Hepatocyte (in vitro differentiated cells): ENCODE measurements around the gene CMTM8.

Experiments
- CTCF ChIP-seq: fragments of 200-600 bp; sonication (generic); IDR thresholded peaks from 2 replicates; pipeline ENCODE4 v1.5.1; 2016; ENCODE audit warnings: antibody characterized with exemption, mild to moderate bottlenecking; ENCODE audit not compliant: poor library complexity
- EZH2 ChIP-seq: fragments of 200-600 bp; sonication (generic); IDR thresholded peaks from 2 replicates; pipeline ENCODE4 v1.6.1; 2016; ENCODE audit warnings: antibody characterized with exemption, mild to moderate bottlenecking, borderline replicate concordance
- EZH2phosphoT487 ChIP-seq: fragments of 200-600 bp; sonication (generic); IDR thresholded peaks from one replicate; pipeline ENCODE4 v1.6.1; 2018; ENCODE audit warnings: antibody characterized with exemption, mild to moderate bottlenecking, low read depth, moderate library complexity; ENCODE audit not compliant: unreplicated experiment, severe bottlenecking

GRCh38 chr3:32404714-32405113, 166.2 kb downstream of the CMTM8 start:
- TF ChIP-seq EZH2 (no peak), CTCF (no peak), EZH2phosphoT487 (no peak)
